ENCODE data around the gene FOXK1. TPM values are rescaled to one million over a fixed set of nuclear protein-coding genes. Genes with fewer than 3 reads are reported as not detected.

FOXK1 gene
- total and polyA plus RNA-seq, 2 donors (not counting 1 experiment from before 2014, with no cell fraction given): 5.2 to 26.9 TPM

- TF ChIP-seq EZH2 (IDR thresholded peaks at IDR 0.05; ENCODE audit: low read length, missing control alignments) (no peak), CTCF (conservative IDR thresholded peaks at IDR 0.05 in 1 of 2, IDR thresholded peaks at IDR 0.05 in 1 of 2; ENCODE audit: low read depth in 1 of 2, low read length in 2 of 2) (no peak)
- H2AFZ ChIP-seq (ENCODE audit: low read length): peak overlapping the region; percentile 39
- no peaks in the 10 kb centered on the region for H4K20me1 ChIP-seq (ENCODE audit: control insufficient read depth, extremely low read depth, insufficient read depth, low read length)
- H3K27ac ChIP-seq (ENCODE audit: insufficient read depth, low read length): peak overlapping the region; percentile 93
- peak; percentile 45 to 60 for DNase-seq (ENCODE audit: low read depth in 2 of 2)
- peak overlapping the region; percentile 96 for H3K9ac ChIP-seq (ENCODE audit: insufficient read depth, low read length)
- H3K4me1 ChIP-seq (ENCODE audit: control insufficient read depth, extremely low read depth, insufficient read depth, low read length): peaks cover 2% of the 10 kb centered on the region
- H3K36me3 ChIP-seq (ENCODE audit: control insufficient read depth, insufficient read depth, low read length): peaks cover 4% of the 10 kb centered on the region
- H3K27me3 ChIP-seq (ENCODE audit: control insufficient read depth, insufficient read depth, low read length): no peaks in the 10 kb centered on the region
- H3K9me3 ChIP-seq (ENCODE audit: control insufficient read depth, insufficient read depth, low read depth, low read length): no peaks in the 10 kb centered on the region
- H3K4me3 ChIP-seq (replicated peaks in 1 of 4; ENCODE audit: control extremely low read depth in 1 of 4, insufficient read depth in 1 of 4, low read depth in 3 of 4, low read length in 4 of 4): peak overlapping the region; percentile 60 to 92 (median 71)
- H3K4me2 ChIP-seq (ENCODE audit: extremely low read depth, insufficient read depth, low read length): peak overlapping the region; percentile 80
- peaks cover 30% of the 10 kb centered on the region for H3K79me2 ChIP-seq (ENCODE audit: control insufficient read depth, insufficient read depth, low read length)
Measured at GRCh38 chr7:4775848-4776623, 93.9 kb downstream of the FOXK1 start.

GRCh38 chr7:4779118-4779517 lies 97.0 kb downstream of the FOXK1 start:
- Histone ChIP-seq H3K79me2 (ENCODE audit: control insufficient read depth, insufficient read depth, low read length) (peaks cover 30% of the 10 kb centered on the region), H4K20me1 (ENCODE audit: control insufficient read depth, extremely low read depth, insufficient read depth, low read length) (no peaks in the 10 kb centered on the region), H3K4me2 (ENCODE audit: extremely low read depth, insufficient read depth, low read length) (no peak overlapping the region), H3K4me3 (replicated peaks in 1 of 4; ENCODE audit: control extremely low read depth in 1 of 4, insufficient read depth in 1 of 4, low read depth in 3 of 4, low read length in 4 of 4) (no peak overlapping the region), H3K9me3 (ENCODE audit: control insufficient read depth, insufficient read depth, low read depth, low read length) (no peaks in the 10 kb centered on the region), H2AFZ (ENCODE audit: low read length) (no peak overlapping the region), H3K36me3 (ENCODE audit: control insufficient read depth, insufficient read depth, low read length) (peaks cover 16% of the 10 kb centered on the region), H3K9ac (ENCODE audit: insufficient read depth, low read length) (no peak overlapping the region), H3K4me1 (ENCODE audit: control insufficient read depth, extremely low read depth, insufficient read depth, low read length) (peaks cover 2% of the 10 kb centered on the region), H3K27me3 (ENCODE audit: control insufficient read depth, insufficient read depth, low read length) (no peaks in the 10 kb centered on the region), H3K27ac (ENCODE audit: insufficient read depth, low read length) (no peak overlapping the region)
- no peak for TF ChIP-seq CTCF (conservative IDR thresholded peaks at IDR 0.05 in 1 of 2, IDR thresholded peaks at IDR 0.05 in 1 of 2; ENCODE audit: low read depth in 1 of 2, low read length in 2 of 2)
- DNase-seq (ENCODE audit: low read depth in 2 of 2): no peak

GRCh38 chr7:4781366-4782069 lies 99.4 kb downstream of the FOXK1 start:
- Histone ChIP-seq H3K9me3 (ENCODE audit: control insufficient read depth, insufficient read depth, low read depth, low read length) (no peaks in the 10 kb centered on the region), H3K4me1 (ENCODE audit: control insufficient read depth, extremely low read depth, insufficient read depth, low read length) (peaks cover 2% of the 10 kb centered on the region), H3K27ac (ENCODE audit: insufficient read depth, low read length) (no peak overlapping the region), H3K4me3 (replicated peaks in 1 of 4; ENCODE audit: control extremely low read depth in 1 of 4, insufficient read depth in 1 of 4, low read depth in 3 of 4, low read length in 4 of 4) (no peak overlapping the region), H3K9ac (ENCODE audit: insufficient read depth, low read length) (no peak overlapping the region), H3K27me3 (ENCODE audit: control insufficient read depth, insufficient read depth, low read length) (no peaks in the 10 kb centered on the region), H2AFZ (ENCODE audit: low read length) (no peak overlapping the region), H4K20me1 (ENCODE audit: control insufficient read depth, extremely low read depth, insufficient read depth, low read length) (no peaks in the 10 kb centered on the region), H3K79me2 (ENCODE audit: control insufficient read depth, insufficient read depth, low read length) (peaks cover 22% of the 10 kb centered on the region), H3K4me2 (ENCODE audit: extremely low read depth, insufficient read depth, low read length) (no peak overlapping the region), H3K36me3 (ENCODE audit: control insufficient read depth, insufficient read depth, low read length) (peaks cover 31% of the 10 kb centered on the region)
- TF ChIP-seq CTCF (conservative IDR thresholded peaks at IDR 0.05 in 1 of 2, IDR thresholded peaks at IDR 0.05 in 1 of 2; ENCODE audit: low read depth in 1 of 2, low read length in 2 of 2) (no peak), EZH2 (IDR thresholded peaks at IDR 0.05; ENCODE audit: low read length, missing control alignments) (no peak)
- DNase-seq (ENCODE audit: low read depth in 2 of 2): no peak

Measured in fibroblast of lung (primary cell).